Embryonic facial prominence (tissue), 1 donor: ENCODE results near the gene BEND4.
"Not testable (repeated sequence)": the region's sequence is repeated elsewhere in the genome, so short reads cannot be mapped to it uniquely, and the experiment has no call there.

Experiments
- DNase-seq: peaks from one replicate; pipeline ENCODE4 v3.0.0-alpha.2; 2016; ENCODE audit errors: extremely low spot score

The BEND4 gene

GRCh38 chr4:42152507-42153504 lies at the start of gene BEND4:
Gene BEND4 (minus strand): TSS chr4:42152655. CDS start chr4:42152143, 512 bp downstream.
- no peak for DNase-seq

- DNase-seq, result no peak
Measured at GRCh38 chr4:42197341-42197740, 44.9 kb upstream of the BEND4 start.

GRCh38 chr4:42172921-42173320 lies 20.5 kb upstream of the BEND4 start:
- DNase-seq, result no peak

GRCh38 chr4:42172128-42172790 lies 19.8 kb upstream of the BEND4 start:
- DNase-seq, result no peak

- DNase-seq, result no peak
Measured at GRCh38 chr4:42167709-42168108, 15.3 kb upstream of the BEND4 start.

GRCh38 chr4:42166186-42166585 lies 13.7 kb upstream of the BEND4 start:
- not testable (repeated sequence) for DNase-seq

DNA sequence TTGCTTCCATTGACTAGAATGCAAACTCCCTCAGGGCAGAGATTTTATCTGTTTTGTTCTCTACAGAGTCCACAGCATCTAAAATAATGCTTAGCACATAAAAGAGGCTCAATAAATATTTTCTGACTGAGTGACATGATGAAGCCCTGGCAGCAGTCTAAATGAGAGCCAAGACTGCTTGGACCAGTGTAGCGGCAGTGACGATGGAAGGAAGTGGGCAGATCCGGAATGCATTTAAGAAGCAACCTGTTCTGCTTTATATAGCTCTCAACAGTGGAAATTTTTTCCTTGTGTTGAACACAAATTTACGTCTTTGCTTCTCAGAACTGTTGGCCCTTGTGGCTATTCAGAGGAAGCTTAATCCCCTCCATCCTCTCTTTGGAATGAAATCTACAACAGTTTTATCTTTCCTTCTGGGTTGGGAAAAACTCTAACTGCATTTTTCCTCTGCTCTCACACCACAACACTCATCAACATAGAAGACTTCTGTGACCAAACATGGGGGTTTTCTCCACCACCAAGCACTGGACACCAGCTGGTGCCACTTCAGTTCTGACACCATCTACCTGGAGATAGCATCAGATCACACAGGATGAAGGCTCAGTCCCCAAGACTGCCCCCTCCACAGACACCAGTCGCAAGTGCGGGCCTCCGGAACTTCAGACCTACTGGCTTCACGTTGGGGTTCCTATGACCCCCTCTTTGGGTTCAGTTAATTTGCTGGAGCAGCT lies 7.0 kb upstream of the BEND4 start:
- DNase-seq, result no peak

DNA sequence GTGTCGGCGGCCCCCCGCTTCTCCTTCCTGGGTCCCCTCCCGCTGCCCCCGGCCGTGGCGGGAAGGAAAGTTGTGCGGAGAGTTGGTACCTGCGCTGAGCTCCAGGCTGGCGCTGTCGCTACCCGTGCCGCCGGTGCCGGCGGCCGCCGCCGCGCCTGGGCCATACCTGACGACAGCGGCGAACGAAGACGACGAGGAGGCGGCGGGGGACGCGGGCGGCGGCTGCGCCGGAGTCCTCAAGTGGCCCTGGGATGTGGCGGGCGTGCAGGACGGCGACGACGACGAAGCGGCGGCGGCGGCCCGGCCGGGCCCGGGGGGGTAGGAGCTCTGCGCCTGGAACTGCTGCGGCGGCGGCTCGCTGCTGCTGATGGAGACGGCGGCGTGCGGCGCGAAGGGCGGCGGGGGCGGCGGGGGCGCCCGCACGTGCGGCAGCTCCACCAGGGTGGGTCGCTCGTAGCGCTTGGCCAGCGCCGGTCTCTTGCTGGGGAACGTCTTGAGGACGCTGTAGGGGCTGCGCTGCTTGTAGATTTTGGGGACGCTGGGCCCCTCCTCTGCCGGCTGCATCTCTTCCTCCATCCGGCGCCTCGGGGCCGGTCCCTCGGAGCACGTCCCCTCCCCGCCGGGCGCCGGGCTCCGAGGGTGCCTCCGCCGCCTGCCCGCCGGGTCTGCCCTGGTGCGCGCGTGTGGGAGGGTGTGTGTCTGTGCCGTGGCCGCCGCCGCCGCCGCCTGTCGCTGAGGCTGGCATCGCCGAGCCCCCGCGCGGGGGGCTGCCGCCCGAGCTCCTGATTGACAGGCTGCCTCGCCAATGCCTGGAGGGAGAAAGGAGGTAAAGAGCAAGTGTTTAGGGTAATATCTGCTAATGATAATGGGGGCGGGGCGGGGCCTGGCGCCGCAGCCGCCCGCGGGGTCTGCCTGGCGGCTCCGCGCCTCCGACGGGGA lies 618 bp downstream of the BEND4 start:
- DNase-seq, result no peak

DNA sequence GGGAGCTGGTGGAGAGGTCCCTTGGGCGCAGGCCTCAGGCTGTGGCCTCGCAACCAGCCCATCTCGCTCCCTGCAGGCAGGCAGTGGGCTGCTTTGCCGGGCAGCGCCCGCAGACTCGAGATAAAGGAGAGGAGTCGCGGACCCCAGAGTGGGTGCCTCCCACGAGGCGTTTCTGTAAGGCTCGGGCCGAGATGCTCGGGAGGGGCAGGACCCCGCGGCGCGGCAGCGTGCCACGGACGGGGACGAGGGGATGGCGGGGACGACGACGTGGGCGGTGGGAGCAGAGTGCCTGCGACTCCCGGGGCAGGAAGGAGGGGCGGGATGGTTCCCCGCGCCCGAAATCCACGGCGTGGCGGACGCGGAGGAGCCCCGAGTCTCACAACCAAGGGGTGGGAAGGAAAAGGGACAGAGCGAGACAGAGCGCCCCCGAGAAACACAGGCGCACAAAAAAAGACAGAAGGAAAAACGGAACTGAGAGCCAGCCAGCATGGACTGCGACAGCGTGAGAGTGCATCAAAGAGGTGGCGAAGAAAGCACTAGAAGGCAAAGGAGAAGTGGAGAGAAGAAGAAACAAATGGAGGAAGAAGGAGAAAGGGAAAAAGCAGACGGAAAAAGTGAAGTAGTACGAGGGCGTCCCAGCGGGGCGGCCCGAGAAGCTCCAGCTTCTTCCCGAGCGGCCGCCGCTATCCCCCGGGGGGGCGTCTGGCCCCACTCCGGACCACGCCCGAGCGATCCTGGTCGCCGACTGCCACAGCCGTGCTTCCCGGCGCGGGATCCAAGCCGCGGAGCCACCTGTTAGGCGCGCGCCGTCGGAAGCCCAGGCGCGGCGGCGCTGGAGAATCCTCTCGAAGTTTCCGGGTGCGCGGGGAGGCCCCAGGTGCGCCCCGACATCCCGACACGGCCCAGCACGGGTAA lies 1.5 kb downstream of the BEND4 start:
- DNase-seq, result no peak

DNA sequence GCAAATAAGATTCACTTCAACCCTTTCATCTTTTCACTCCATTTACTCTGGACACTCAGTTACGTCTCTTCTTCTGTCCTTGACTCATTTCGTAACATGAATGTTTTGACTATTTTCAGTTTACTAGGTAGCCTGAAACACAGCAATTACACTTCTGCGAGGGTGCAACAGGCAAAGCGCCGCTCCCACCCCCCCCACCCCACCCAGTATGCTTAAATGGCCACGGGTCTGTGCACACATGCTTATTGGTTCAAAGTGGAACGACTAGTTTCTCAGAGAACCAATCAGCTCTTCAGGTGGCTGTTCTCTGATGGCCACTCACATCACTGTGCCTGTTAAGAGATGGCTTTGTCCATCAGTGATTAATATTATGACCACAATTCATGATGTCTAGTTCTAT lies 3.5 kb downstream of the BEND4 start:
- no peak for DNase-seq

- DNase-seq, result no peak
Measured at GRCh38 chr4:42148425-42148824, 4.0 kb downstream of the BEND4 start.

GRCh38 chr4:42144028-42144427 lies 8.4 kb downstream of the BEND4 start:
- no peak for DNase-seq

- no peak for DNase-seq
Measured at GRCh38 chr4:42142591-42142990, 9.9 kb downstream of the BEND4 start.

DNA sequence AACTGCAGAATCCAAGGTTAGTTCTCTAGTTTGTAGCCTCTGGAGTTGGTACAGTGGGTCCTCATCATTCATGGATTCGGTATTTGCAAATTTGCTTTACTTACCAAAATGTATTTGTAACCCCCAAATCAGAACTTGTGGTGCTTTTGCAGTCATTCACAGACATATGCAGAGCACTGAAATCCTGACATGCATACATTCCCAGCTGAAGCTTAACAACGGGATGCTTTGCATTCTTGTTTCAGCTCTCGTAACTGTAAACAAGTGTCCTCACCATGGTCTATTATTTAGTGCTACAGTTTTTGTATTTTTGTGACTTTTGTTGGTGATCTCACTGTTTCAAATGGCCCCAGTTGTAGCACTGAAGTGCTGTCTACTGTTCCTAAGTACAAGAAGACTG lies 16.1 kb downstream of the BEND4 start:
- no peak for DNase-seq

DNA sequence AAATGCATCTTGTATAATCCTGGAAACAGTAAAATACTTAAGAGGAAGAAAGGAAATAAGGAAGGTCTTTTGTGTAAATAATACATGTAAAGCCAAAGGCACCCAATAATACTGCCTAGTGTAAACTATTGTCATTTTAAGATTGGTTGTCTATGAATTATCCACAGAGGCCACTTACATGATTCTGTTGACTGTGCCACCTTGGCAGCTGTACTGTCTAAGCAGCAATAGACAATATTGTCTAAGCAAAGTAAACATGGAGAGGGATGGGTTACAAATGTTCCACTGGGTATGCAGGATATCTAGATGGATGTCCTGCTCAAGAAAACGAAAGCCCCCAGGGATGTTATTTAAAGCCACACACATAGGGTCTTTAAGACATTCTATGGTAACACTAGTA lies 19.4 kb downstream of the BEND4 start:
- DNase-seq, result no peak

DNA sequence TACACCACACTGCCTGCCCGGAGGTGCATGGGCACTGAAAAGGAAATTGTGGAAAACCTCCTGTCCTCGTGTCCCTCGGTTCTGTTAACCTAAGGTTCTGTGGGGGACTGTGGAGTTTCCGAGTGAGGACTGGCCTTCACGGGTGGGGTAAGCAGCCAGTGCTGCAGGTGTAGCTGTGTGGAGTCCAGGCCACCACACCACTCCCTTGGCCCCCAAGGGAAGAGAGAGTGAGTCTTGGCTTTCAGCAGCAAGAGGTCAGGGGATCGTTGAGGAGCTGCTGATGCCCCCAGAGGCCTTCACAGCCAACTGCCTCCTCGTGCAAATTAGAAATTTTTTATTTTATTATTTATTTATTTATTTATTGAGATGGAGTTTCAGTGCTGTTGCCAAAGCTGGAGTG lies 20.4 kb downstream of the BEND4 start:
- no peak for DNase-seq

DNA sequence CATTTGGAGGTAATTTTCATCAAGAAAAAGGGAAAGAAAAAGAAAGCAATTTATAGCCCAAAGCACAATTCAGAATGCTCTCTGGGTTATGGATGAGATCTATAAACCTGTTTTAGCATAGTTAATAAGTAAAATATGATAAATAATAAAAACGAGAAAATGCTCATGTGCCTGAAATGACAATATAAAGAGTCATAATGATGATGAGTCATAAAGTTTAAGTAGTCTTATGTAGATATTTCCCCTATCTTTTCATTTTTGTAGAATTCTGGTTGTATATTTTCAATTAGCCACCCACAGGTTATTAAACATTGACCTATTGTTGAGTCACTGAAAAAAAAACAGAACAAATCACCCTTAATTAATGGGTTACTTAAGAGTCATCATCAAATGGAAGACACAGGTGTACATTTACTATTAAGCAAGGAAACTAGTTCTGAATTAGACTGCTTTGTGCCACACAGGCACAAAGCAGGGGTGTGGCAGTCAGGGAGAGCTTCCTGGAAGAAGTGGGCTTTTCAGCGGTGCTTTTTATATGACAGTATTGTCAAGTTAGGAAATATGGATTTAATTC lies 29.3 kb downstream of the BEND4 start:
- no peak for DNase-seq

GRCh38 chr4:42122237-42122636 lies 30.2 kb downstream of the BEND4 start:
- no peak for DNase-seq

GRCh38 chr4:42119886-42120285 lies 32.6 kb downstream of the BEND4 start:
- no peak for DNase-seq

GRCh38 chr4:42112846-42113245 lies 39.6 kb downstream of the BEND4 start:
- DNase-seq, result no peak
